ENCODE data around the gene CCDC88A.
A peak's percentile ranks its signal among the peaks of the same experiment; 100 is the strongest.
"Not testable (repeated sequence)": the region's sequence is repeated elsewhere in the genome, so short reads cannot be mapped to it uniquely, and the experiment has no call there.

Gene CCDC88A

DNA sequence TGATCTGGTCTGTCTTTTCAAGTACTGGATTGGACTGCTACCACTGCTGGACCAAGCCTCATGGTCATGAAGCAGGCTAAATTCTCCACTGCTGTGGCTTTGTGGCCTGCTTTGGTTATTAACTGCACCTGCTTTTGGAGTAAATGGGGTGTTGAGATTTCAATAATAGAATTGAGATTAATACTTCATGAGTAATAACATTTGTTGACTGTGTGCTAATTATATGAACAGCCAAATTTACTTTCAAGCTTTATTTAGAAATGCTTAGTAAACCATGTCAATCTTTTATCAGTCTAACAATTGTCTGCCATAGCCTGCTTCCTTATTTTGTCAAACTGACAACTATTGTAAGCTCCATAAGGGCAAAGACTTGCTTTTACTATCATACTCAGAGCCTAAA, 123.3 kb downstream of the CCDC88A start:
- DNase-seq, result no peak

GRCh38 chr2:55283083-55283482, 136.6 kb downstream of the CCDC88A start:
- no peak for DNase-seq

DNA sequence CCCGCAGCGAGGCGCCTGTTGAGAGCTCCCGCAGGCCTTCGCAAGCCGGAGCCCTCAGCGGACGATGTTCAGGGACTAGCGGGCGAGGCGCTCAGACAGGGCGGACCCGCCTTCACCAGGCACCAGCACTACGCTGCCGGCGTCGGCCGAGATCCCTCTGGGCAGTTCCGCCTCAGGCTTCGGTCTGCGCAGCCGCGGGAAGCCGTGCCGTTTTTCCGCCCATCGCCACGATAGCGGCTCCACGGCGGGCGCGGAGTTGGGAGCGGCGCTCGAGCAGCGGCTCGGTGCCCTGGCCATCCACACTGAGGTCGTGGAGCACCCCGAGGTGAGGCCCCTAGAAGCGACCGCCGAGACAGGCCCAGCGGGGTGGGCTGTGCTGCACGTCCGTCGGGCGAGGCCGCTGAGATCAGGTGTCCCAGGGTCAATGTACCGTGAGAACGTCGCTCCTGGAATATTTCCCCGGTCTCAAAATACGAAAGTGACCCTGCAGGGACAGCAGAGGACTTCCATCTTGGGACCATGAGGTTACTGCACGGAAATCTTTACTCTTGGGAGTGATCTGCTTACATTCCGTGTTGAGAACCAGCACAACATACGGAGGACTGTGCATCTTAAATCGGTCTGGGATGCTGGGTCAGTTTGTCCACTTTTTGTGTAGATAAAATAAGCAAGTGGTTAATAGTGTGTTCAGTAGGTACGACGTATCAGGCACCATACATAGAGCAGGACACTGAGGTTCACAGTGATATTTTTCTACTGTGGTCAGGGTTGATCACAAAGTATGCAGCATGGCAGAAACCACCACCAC, 137.3 kb downstream of the CCDC88A start:
- peak; percentile 89 for DNase-seq

GRCh38 chr2:55280851-55281546, 138.7 kb downstream of the CCDC88A start:
- not testable (repeated sequence) for DNase-seq

GRCh38 chr2:55279859-55280424, 139.7 kb downstream of the CCDC88A start:
- not testable (repeated sequence) for DNase-seq

DNA sequence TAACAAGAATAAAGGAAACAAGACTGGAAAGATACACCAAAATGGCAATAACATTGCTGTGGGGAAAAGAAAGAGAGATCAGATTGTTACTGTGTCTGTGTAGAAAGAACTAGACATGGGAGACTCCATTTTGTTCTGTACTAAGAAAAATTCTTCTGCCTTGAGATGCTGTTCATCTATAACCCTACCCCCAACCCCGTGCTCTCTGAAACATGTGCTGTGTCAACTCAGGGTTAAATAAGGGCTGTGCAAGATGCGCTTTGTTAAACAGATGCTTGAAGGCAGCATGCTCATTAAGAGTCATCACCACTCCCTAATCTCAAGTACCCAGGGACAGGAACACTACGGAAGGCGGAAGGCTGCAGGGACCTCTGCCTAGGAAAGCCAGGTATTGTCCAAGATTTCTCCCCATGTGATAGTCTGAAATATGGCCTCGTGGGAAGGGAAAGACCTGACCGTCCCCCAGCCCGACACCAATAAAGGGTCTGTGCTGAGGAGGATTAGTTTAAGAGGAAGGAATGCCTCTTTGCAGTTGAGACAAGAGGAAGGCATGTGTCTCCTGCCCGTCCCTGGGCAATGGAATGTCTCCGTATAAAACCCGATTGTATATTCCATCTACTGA, 140.3 kb downstream of the CCDC88A start:
- DNase-seq, result not testable (repeated sequence)

GRCh38 chr2:55277310-55277709, 142.3 kb downstream of the CCDC88A start:
- no peak for DNase-seq

DNA sequence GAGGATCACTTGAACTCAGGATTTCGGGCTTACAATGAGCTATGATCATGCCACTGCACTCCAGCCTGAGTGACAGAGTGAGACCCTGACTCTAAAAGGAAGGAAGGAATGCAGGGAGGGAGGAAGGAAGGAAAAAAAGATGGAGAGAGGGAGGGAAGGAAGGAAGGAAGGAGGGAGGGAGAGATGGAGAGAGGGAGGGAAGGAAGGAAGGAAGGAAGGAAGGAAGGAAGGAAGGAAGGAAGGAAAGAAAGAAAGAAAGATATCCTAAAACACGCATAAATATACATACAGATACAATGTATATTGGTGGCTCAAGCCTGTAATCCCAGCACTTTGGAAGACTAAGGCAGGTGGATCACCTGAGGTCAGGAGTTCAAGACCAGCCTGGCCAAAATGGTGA, 145.3 kb downstream of the CCDC88A start:
- not testable (repeated sequence) for DNase-seq

DNA sequence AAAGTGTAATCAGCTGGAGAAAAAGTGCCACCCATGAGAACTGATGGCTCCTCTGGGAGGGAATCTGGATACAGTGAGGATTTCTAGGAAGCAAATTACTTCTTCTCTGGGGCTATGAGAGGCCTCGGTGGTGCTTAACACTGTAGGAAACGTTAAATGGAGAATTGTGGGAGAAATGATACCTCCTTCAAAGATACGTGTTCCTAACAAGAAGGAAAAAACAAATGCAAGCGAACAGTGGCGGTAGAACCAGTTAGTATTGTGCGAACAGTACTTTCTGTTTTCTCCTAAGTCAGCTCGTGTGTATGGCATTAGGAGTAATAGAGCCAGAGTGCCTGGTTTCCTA, 150.0 kb downstream of the CCDC88A start:
- no peak for DNase-seq

DNA sequence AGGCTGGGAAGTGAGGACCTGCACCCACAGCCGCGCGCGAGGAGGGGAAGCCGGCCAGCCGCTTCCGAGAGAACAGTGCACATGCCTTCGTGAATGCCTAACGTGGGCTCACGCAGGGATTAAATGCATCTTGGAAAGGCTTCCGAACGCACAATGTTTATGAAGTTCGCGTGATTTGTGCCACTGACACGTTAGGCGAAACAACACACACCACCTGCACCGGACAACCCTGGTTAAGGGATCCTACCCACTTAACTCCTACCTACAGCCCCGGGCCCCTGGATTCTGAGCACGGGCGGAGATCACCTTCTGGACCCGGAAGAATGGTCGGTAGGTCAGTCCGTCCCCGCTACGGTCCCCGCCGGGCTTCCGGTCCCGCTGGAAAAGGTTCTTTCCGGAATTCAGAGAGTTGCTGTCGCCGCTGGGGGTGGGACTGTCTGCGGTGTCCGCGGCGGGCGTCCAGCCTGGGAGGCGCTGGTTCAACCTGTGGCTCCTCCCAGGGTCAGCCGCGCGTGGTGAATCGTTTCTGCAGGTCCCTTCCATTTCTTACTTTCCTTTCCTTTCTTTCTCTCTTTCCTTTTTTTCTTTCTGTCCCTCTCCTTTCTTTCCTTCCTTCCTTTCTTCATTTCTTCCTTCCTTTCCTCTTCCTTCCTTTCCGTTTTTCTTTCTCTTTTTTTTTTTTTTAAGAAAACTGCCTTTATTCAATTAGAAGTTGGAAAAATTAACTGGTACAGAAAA, 150.6 kb downstream of the CCDC88A start, which contains the start of gene MTIF2:
Gene MTIF2, minus strand, starts transcription at position 325 of the 738 bp plus-strand sequence. CDS start 5,373 bp downstream, outside the sequence.
- DNase-seq, result peak; percentile 87

DNA sequence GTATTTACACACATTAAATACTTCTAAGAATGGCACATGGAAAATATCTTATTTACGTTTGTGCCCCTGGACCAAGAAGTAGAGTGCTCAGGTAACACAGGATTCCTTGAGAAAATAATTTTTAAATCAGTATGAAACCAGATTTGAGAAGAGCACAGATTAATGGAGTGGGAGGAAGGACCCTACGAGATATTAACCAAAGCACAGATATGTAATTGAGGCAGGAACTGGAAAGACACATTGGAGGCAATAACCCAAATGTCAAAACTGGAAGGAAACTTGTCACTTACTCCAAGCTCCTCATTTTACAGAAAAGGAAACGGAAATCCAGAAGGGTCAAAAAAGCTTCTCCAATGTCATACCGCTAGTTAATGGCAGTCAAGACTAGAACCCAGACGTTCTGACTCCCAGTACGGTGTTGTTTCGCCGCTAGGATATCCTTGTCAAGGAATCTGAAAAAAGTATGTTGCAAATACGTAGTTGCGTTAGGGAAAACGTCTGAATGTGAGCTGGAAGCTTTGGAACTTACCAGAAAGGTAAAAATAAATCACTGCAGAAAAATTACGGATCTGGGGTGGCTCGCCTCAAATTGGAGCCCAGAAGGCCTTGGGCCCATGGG, 151.3 kb downstream of the CCDC88A start:
- no peak for DNase-seq

GRCh38 chr2:55259586-55259985, 160.1 kb downstream of the CCDC88A start:
- DNase-seq, result not testable (repeated sequence)

GRCh38 chr2:55252832-55253231, 166.8 kb downstream of the CCDC88A start:
- DNase-seq, result no peak

- DNase-seq, result no peak
Observed at GRCh38 chr2:55247025-55247424, 172.6 kb downstream of the CCDC88A start.

GRCh38 chr2:55245411-55245810, 174.2 kb downstream of the CCDC88A start:
- DNase-seq, result no peak

DNA sequence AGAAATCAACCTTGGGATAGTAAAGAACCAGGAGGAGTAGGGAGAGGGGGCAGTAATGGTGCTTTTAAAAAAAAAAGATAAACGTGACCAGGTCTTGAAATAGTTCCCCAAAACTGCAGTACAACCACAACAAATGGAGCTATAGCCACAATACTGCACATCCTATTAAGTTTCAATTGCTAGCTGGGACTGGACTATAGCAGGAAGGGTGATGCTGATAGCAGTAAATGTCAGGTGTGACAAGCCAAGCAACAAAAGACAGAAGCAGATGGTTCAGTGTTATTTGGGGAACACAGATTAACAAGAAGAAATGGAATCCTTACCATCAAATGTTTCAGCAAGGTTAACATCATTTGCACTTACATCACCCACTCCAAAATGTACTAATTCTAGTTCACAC, 177.0 kb downstream of the CCDC88A start:
- no peak for DNase-seq

DNA sequence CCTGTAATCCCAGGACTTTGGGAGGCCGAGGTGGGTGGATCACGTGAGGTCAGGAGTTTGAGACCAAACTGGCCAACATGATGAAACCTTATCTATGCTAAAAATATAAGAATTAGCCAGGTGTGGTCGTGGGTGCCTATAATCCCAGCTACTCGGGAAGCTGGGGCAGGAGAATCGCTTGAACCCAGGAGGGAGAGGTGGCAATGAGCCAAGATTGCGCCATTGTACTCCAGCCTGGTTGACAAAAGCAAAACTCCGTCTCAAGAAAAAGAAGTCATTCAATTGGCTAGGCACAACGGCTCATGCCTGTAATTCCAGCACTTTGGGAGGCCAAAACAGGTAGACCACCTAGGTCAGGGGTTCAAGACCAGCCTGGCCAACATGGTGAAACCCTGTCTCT, 178.1 kb downstream of the CCDC88A start:
- DNase-seq, result not testable (repeated sequence)

DNA sequence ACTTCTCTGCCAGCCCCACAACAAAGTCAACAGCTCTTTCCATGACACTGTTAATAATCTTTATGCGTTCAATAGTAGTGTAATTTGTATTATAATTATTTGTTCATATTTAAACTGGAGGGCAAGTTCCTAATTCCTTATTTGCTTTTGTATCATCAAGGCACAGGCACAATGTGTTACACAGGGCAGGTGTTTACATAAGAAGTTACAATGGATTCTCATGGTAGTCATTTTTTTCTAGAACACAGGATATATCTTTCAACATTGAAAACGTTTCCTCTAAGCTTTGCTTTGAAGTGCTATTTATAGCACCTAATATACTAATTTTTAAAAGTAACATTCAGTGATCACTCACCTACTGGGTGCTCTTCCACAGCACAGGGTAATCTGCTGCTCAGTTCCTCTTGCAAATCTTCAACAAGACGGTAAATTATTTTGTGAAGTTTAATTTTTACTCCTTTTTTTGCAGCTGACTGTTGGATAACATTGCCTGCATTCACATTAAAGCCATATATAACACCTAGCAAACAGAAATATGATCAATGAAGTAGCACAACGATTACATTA, 179.9 kb downstream of the CCDC88A start:
- DNase-seq, result no peak

Data from activated naive CD4-positive, alpha-beta T cell treated with anti-CD3 and anti-CD28 coated beads, Interleukin-2, amount 50 U/mL, for 16 hours (primary cell).